ENCODE data around the gene MGMT.

Gene MGMT

GRCh38 chr10:129775681-129776080 lies 308.6 kb downstream of the MGMT start:
- TF ChIP-seq CTCF (IDR thresholded peaks at IDR 0.05; ENCODE audit: low read length) (no peak), EZH2phosphoT487 (IDR thresholded peaks at IDR 0.05; ENCODE audit: low read length) (no peak), EZH2 (optimal IDR thresholded peaks at IDR 0.05; ENCODE audit: low read depth, low read length) (no peak)
- no peaks in the 10 kb centered on the region for H4K20me1 ChIP-seq (ENCODE audit: insufficient read depth, low read length)
- H3K27me3 ChIP-seq (replicated peaks; ENCODE audit: insufficient read depth, low read length) = no peaks in the 10 kb centered on the region
- no peaks in the 10 kb centered on the region for H3K4me1 ChIP-seq (ENCODE audit: low read length)
- H2AFZ ChIP-seq (ENCODE audit: low read length) = no peak overlapping the region
- H3K9ac ChIP-seq (ENCODE audit: low read length) = no peak overlapping the region
- H3K4me3 ChIP-seq (ENCODE audit: low read length) = no peak overlapping the region
- DNase-seq = no peak
- no peaks in the 10 kb centered on the region for H3K36me3 ChIP-seq (replicated peaks; ENCODE audit: insufficient read depth, low read length)
- no peak overlapping the region for H3K27ac ChIP-seq (ENCODE audit: low read length)
- H3K79me2 ChIP-seq (ENCODE audit: low read length) = no peaks in the 10 kb centered on the region
- H3K9me3 ChIP-seq (replicated peaks; ENCODE audit: insufficient read depth, low read length) = no peaks in the 10 kb centered on the region
- no peaks in the 10 kb centered on the region for H3F3A ChIP-seq (ENCODE audit: insufficient read depth, low read length)
- H3K4me2 ChIP-seq (ENCODE audit: low read depth, low read length) = no peak overlapping the region
- no peaks in the 10 kb centered on the region for H3K9me2 ChIP-seq (replicated peaks; ENCODE audit: insufficient read depth, low read length)

- Histone ChIP-seq H3K4me3 (ENCODE audit: low read length) (no peak overlapping the region), H3K9me3 (replicated peaks; ENCODE audit: insufficient read depth, low read length) (no peaks in the 10 kb centered on the region), H3K79me2 (ENCODE audit: low read length) (no peaks in the 10 kb centered on the region), H3K4me2 (ENCODE audit: low read depth, low read length) (no peak overlapping the region), H3K27me3 (replicated peaks; ENCODE audit: insufficient read depth, low read length) (no peaks in the 10 kb centered on the region), H2AFZ (ENCODE audit: low read length) (no peak overlapping the region), H3K9me2 (replicated peaks; ENCODE audit: insufficient read depth, low read length) (no peaks in the 10 kb centered on the region), H3K4me1 (ENCODE audit: low read length) (no peaks in the 10 kb centered on the region), H3K9ac (ENCODE audit: low read length) (no peak overlapping the region), H3F3A (ENCODE audit: insufficient read depth, low read length) (no peaks in the 10 kb centered on the region), H4K20me1 (ENCODE audit: insufficient read depth, low read length) (no peaks in the 10 kb centered on the region), H3K36me3 (replicated peaks; ENCODE audit: insufficient read depth, low read length) (no peaks in the 10 kb centered on the region), H3K27ac (ENCODE audit: low read length) (no peak overlapping the region)
- no peak for DNase-seq
- no peak for TF ChIP-seq EZH2phosphoT487 (IDR thresholded peaks at IDR 0.05; ENCODE audit: low read length)
- TF ChIP-seq CTCF (IDR thresholded peaks at IDR 0.05; ENCODE audit: low read length) = no peak
- TF ChIP-seq EZH2 (optimal IDR thresholded peaks at IDR 0.05; ENCODE audit: low read depth, low read length) = no peak
These were observed 310.6 kb downstream of the MGMT start for GRCh38 chr10:129777687-129778086.

- H3K27me3 ChIP-seq (replicated peaks; ENCODE audit: insufficient read depth, low read length) = no peaks in the 10 kb centered on the region
- no peak for TF ChIP-seq EZH2phosphoT487 (IDR thresholded peaks at IDR 0.05; ENCODE audit: low read length)
- no peak for TF ChIP-seq EZH2 (optimal IDR thresholded peaks at IDR 0.05; ENCODE audit: low read depth, low read length)
- TF ChIP-seq CTCF (IDR thresholded peaks at IDR 0.05; ENCODE audit: low read length) = no peak
- H3K36me3 ChIP-seq (replicated peaks; ENCODE audit: insufficient read depth, low read length) = no peaks in the 10 kb centered on the region
- no peaks in the 10 kb centered on the region for H3K9me2 ChIP-seq (replicated peaks; ENCODE audit: insufficient read depth, low read length)
- no peak overlapping the region for H3K27ac ChIP-seq (ENCODE audit: low read length)
- H3K4me2 ChIP-seq (ENCODE audit: low read depth, low read length) = no peak overlapping the region
- no peaks in the 10 kb centered on the region for H4K20me1 ChIP-seq (ENCODE audit: insufficient read depth, low read length)
- H3K4me1 ChIP-seq (ENCODE audit: low read length) = no peaks in the 10 kb centered on the region
- no peak for DNase-seq
- no peaks in the 10 kb centered on the region for H3K9me3 ChIP-seq (replicated peaks; ENCODE audit: insufficient read depth, low read length)
- no peaks in the 10 kb centered on the region for H3K79me2 ChIP-seq (ENCODE audit: low read length)
- no peak overlapping the region for H3K9ac ChIP-seq (ENCODE audit: low read length)
- H2AFZ ChIP-seq (ENCODE audit: low read length) = no peak overlapping the region
- no peak overlapping the region for H3K4me3 ChIP-seq (ENCODE audit: low read length)
- H3F3A ChIP-seq (ENCODE audit: insufficient read depth, low read length) = no peaks in the 10 kb centered on the region
These were observed 311.5 kb downstream of the MGMT start for GRCh38 chr10:129778571-129778970.
